WTC11 (cell line): ENCODE results near the gene PUDP. TPM values are rescaled to one million over a fixed set of nuclear protein-coding genes. Genes with fewer than 3 reads are reported as not detected.
"Not testable (repeated sequence)": the region's sequence is repeated elsewhere in the genome, so short reads cannot be mapped to it uniquely, and the experiment has no call there.

Source experiments
- ATAC-seq: fragments of 200-7000 bp; cut with Tn5 transposase; 2 replicates; pipeline ENCODE4 v1.10.0; 2021; ENCODE audit warnings: mild to moderate bottlenecking, moderate library complexity
- CTCF ChIA-PET: fragments of 300-600 bp; sonication (Branson Sonifier 250); formaldehyde crosslinking; loops from one replicate; lab custom pipeline; 2021; ENCODE audit warnings: antibody characterized with exemption; lab: Charles Lee
- POLR2A ChIA-PET: fragments of 350-600 bp; sonication (Branson Sonifier 250); formaldehyde crosslinking; loops from one replicate; lab custom pipeline; 2021; ENCODE audit warnings: antibody characterized with exemption; lab: Charles Lee
- DNase-seq: peaks from one replicate; pipeline ENCODE4 v3.0.0; 2021; ENCODE audit warnings: low spot score
- H3K27ac Mint-ChIP-seq: 2 replicates; pipeline ENCODE4 v1.8.0; 2021; ENCODE audit warnings: mixed read lengths
- H3K27me3 Mint-ChIP-seq: 2 replicates; pipeline ENCODE4 v1.8.0; 2021; ENCODE audit warnings: low read depth, mild to moderate bottlenecking, moderate library complexity, mixed read lengths
- H3K36me3 Mint-ChIP-seq: 2 replicates; pipeline ENCODE4 v1.8.0; 2021; ENCODE audit warnings: mixed read lengths
- H3K4me1 Mint-ChIP-seq: 2 replicates; pipeline ENCODE4 v1.8.0; 2022; ENCODE audit warnings: mixed read lengths
- H3K4me3 Mint-ChIP-seq: 2 replicates; pipeline ENCODE4 v1.8.0; 2021; ENCODE audit warnings: mild to moderate bottlenecking, moderate library complexity, mixed read lengths
- H3K9me3 Mint-ChIP-seq: 2 replicates; pipeline ENCODE4 v1.8.0; 2021; ENCODE audit warnings: mixed read lengths
- E2F4 ChIP-seq: sonication (generic); formaldehyde crosslinking; IDR thresholded peaks from 2 replicates; pipeline ENCODE4 v1.8.1; 2022; ENCODE audit warnings: low read depth, mild to moderate bottlenecking, moderate library complexity, missing genetic modification reagents, borderline replicate concordance
- EMX1 ChIP-seq: fragments of 250-450 bp; sonication (Bioruptor Pico); IDR thresholded peaks from 2 replicates; pipeline ENCODE4 v1.8.0; 2021; ENCODE audit warnings: mild to moderate bottlenecking
- FOXJ3 ChIP-seq: sonication (generic); formaldehyde crosslinking; IDR thresholded peaks from 2 replicates; pipeline ENCODE4 v1.9.0; 2021; ENCODE audit warnings: missing genetic modification reagents, mild to moderate bottlenecking, borderline replicate concordance
- FOXK1 ChIP-seq: sonication (generic); formaldehyde crosslinking; IDR thresholded peaks from 2 replicates; pipeline ENCODE4 v1.8.0; 2022; ENCODE audit warnings: mild to moderate bottlenecking, moderate library complexity, missing genetic modification reagents
- HMGXB4 ChIP-seq: sonication (generic); formaldehyde crosslinking; IDR thresholded peaks from 2 replicates; pipeline ENCODE4 v1.8.1; 2023; ENCODE audit warnings: mild to moderate bottlenecking, moderate library complexity, missing genetic modification reagents
- JUN ChIP-seq: sonication (generic); formaldehyde crosslinking; IDR thresholded peaks from 2 replicates; pipeline ENCODE4 v1.8.0; 2023; ENCODE audit warnings: mild to moderate bottlenecking, missing genetic modification reagents
- MXD4 ChIP-seq: fragments of 250-450 bp; sonication (Bioruptor Pico); IDR thresholded peaks from 2 replicates; pipeline ENCODE4 v1.8.0; 2021; ENCODE audit warnings: mild to moderate bottlenecking, moderate library complexity, borderline replicate concordance
- MYBL2 ChIP-seq: sonication (generic); formaldehyde crosslinking; IDR thresholded peaks from 2 replicates; pipeline ENCODE4 v1.8.1; 2023; ENCODE audit warnings: mild to moderate bottlenecking, moderate library complexity, missing genetic modification reagents
- NFATC4 ChIP-seq: fragments of 250-450 bp; sonication (Bioruptor Pico); IDR thresholded peaks from 2 replicates; pipeline ENCODE4 v1.9.0; 2021; ENCODE audit warnings: mild to moderate bottlenecking
- NR2C2 ChIP-seq: sonication (generic); formaldehyde crosslinking; IDR thresholded peaks from 2 replicates; pipeline ENCODE4 v1.8.0; 2022; ENCODE audit warnings: mild to moderate bottlenecking, missing genetic modification reagents
- OVOL2 ChIP-seq: fragments of 250-450 bp; sonication (Bioruptor Pico); IDR thresholded peaks from 2 replicates; pipeline ENCODE4 v1.9.0; 2021; ENCODE audit warnings: mild to moderate bottlenecking, borderline replicate concordance
- SMAD3 ChIP-seq: sonication (generic); formaldehyde crosslinking; IDR thresholded peaks from 2 replicates; pipeline ENCODE4 v1.8.0; 2022; ENCODE audit warnings: missing genetic modification reagents, mild to moderate bottlenecking, borderline replicate concordance
- TCF7 ChIP-seq: sonication (generic); formaldehyde crosslinking; IDR thresholded peaks from 2 replicates; pipeline ENCODE4 v1.8.0; 2022; ENCODE audit warnings: mild to moderate bottlenecking, low read depth, missing genetic modification reagents, moderate library complexity
- TEAD1 ChIP-seq: sonication (generic); formaldehyde crosslinking; IDR thresholded peaks from 2 replicates; pipeline ENCODE4 v1.8.0; 2022; ENCODE audit warnings: mild to moderate bottlenecking, missing genetic modification reagents
- TEAD4 ChIP-seq: sonication (generic); formaldehyde crosslinking; IDR thresholded peaks from 2 replicates; pipeline ENCODE4 v1.8.0; 2022; ENCODE audit warnings: mild to moderate bottlenecking, missing genetic modification reagents
- TP53 ChIP-seq: sonication (generic); formaldehyde crosslinking; IDR thresholded peaks from 2 replicates; pipeline ENCODE4 v1.8.1; 2023; ENCODE audit warnings: mild to moderate bottlenecking, missing genetic modification reagents
- ZNF121 ChIP-seq: sonication (generic); formaldehyde crosslinking; IDR thresholded peaks from 2 replicates; pipeline ENCODE4 v1.8.0; 2023; ENCODE audit warnings: missing genetic modification reagents
- ZNF138 ChIP-seq: sonication (generic); formaldehyde crosslinking; conservative IDR thresholded peaks from 2 replicates; pipeline ENCODE4 v1.8.1; 2022; ENCODE audit warnings: mild to moderate bottlenecking, moderate library complexity, missing genetic modification reagents
- ZNF232 ChIP-seq: sonication (generic); formaldehyde crosslinking; IDR thresholded peaks from 2 replicates; pipeline ENCODE4 v1.8.0; 2022; ENCODE audit warnings: mild to moderate bottlenecking, missing genetic modification reagents
- ZNF396 ChIP-seq: fragments of 250-450 bp; sonication (Bioruptor Pico); IDR thresholded peaks from 2 replicates; pipeline ENCODE4 v1.8.0; 2021; ENCODE audit warnings: mild to moderate bottlenecking, moderate library complexity, borderline replicate concordance
- ZNF416 ChIP-seq: fragments of 250-450 bp; sonication (Bioruptor Pico); IDR thresholded peaks from 2 replicates; pipeline ENCODE4 v1.9.0; 2021; ENCODE audit warnings: mild to moderate bottlenecking, inconsistent platforms
- ZNF423 ChIP-seq: fragments of 250-450 bp; sonication (Bioruptor Pico); IDR thresholded peaks from 2 replicates; pipeline ENCODE4 v2.1.2; 2022; ENCODE audit warnings: mild to moderate bottlenecking, moderate library complexity
- ZNF425 ChIP-seq: fragments of 250-450 bp; sonication (Bioruptor Pico); conservative IDR thresholded peaks from 2 replicates; pipeline ENCODE4 v1.9.0; 2021; ENCODE audit warnings: mild to moderate bottlenecking
- ZNF671 ChIP-seq: fragments of 250-450 bp; sonication (Bioruptor Pico); IDR thresholded peaks from 2 replicates; pipeline ENCODE4 v1.8.0; 2021; ENCODE audit warnings: mild to moderate bottlenecking
- total RNA-seq: library from RNA; stranded (reverse); gene quantifications from 3 replicates; pipeline ENCODE4 v1.2.3, GENCODE V29; 2021
- TF ChIP-seq, protein P1 (sequence below): sonication (generic); formaldehyde crosslinking; IDR thresholded peaks from 2 replicates; pipeline ENCODE4 v1.8.1; 2023; ENCODE audit warnings: mild to moderate bottlenecking, missing genetic modification reagents
- TF ChIP-seq, protein P2 (sequence below): sonication (generic); formaldehyde crosslinking; IDR thresholded peaks from 2 replicates; pipeline ENCODE4 v1.8.1; 2023; ENCODE audit warnings: mild to moderate bottlenecking, missing genetic modification reagents, moderate library complexity

PUDP gene
- total RNA-seq, 1 experiment from 2014 or later, result 20.8 TPM

DNA sequence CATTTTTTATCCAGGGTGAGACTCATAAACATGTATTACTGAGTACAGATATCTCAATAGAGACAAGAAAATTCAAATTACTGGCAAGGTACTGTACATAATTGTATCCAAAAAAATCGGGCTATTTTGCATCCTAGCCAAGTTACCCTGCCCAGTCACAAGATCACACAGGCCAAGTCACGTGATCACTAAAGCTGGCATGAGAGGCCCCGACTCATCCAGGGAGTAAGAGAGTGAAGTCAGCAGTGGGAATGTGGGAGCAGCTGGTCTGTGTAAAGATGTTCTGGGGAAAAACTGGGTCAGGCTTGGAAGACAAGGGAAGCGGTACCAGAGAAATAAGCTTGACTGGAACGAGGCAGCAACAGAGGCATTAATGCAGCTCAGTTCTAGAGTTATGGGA is 119.7 kb downstream of the PUDP start:
- no peak for DNase-seq
- Mint-ChIP-seq H3K4me1 (no peaks in the 10 kb centered on the region), H3K36me3 (no peaks in the 10 kb centered on the region), H3K27me3 (no peaks in the 10 kb centered on the region), H3K4me3 (no peak overlapping the region), H3K9me3 (no peaks in the 10 kb centered on the region), H3K27ac (no peak overlapping the region)
- no peak for TF ChIP-seq TEAD4 (CRISPR knock-in tag)
- no peak for TF ChIP-seq TEAD1 (CRISPR knock-in tag)
- no peak for TF ChIP-seq ZNF416 (CRISPR knock-in tag)
- TF ChIP-seq, protein P1, sequence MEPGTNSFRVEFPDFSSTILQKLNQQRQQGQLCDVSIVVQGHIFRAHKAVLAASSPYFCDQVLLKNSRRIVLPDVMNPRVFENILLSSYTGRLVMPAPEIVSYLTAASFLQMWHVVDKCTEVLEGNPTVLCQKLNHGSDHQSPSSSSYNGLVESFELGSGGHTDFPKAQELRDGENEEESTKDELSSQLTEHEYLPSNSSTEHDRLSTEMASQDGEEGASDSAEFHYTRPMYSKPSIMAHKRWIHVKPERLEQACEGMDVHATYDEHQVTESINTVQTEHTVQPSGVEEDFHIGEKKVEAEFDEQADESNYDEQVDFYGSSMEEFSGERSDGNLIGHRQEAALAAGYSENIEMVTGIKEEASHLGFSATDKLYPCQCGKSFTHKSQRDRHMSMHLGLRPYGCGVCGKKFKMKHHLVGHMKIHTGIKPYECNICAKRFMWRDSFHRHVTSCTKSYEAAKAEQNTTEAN, result no peak
- TF ChIP-seq ZNF396 (CRISPR knock-in tag), result no peak
- no peak for TF ChIP-seq TP53 (CRISPR knock-in tag)
- no peak for TF ChIP-seq HMGXB4 (CRISPR knock-in tag)
- TF ChIP-seq ZNF121 (CRISPR knock-in tag), result no peak
- no peak for TF ChIP-seq ZNF671
- no peak for TF ChIP-seq TCF7 (CRISPR knock-in tag)
- no peak for TF ChIP-seq MYBL2 (CRISPR knock-in tag)
- TF ChIP-seq ZNF232 (CRISPR knock-in tag), result no peak
- TF ChIP-seq MXD4 (CRISPR knock-in tag), result no peak
- no peak for TF ChIP-seq ZNF138 (CRISPR knock-in tag)
- no peak for TF ChIP-seq ZNF425
- no peak for TF ChIP-seq SMAD3
- TF ChIP-seq OVOL2 (CRISPR knock-in tag), result no peak
- no peak for TF ChIP-seq NR2C2 (CRISPR knock-in tag)
- TF ChIP-seq NFATC4, result no peak
- no peak for TF ChIP-seq FOXJ3 (CRISPR knock-in tag)
- ChIA-PET POLR2A (no interaction called here), CTCF (no interaction called here)
- ATAC-seq, result no peak

DNA sequence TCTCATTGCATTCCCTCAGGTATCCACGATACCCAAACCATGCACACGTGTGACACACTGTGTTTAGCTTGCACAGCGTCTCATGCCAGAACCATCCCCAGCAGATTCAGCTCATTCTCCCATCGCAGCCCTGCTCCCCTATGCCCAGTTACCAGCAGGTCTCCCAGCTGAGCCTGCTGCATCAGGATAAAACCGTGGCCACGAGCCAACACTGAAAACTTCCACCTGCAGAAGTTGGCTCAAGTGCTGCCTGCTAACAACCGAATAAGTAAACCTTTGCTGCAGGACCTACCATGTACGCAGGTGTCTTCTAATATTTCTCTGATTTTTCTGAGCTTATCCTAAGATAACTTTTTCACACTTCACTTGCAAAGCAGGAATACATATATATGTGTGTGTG is 120.9 kb downstream of the PUDP start:
- no peak overlapping the region for H3K27ac Mint-ChIP-seq
- POLR2A ChIA-PET, result no interaction called here
- no peak for DNase-seq
- H3K9me3 Mint-ChIP-seq, result no peaks in the 10 kb centered on the region
- TF ChIP-seq E2F4 (CRISPR knock-in tag), result no peak
- no peak for TF ChIP-seq FOXK1
- no peak for TF ChIP-seq MXD4 (CRISPR knock-in tag)
- TF ChIP-seq JUN, result no peak
- TF ChIP-seq EMX1, result no peak
- no peak for TF ChIP-seq ZNF423 (CRISPR knock-in tag)
- TF ChIP-seq, protein P2, sequence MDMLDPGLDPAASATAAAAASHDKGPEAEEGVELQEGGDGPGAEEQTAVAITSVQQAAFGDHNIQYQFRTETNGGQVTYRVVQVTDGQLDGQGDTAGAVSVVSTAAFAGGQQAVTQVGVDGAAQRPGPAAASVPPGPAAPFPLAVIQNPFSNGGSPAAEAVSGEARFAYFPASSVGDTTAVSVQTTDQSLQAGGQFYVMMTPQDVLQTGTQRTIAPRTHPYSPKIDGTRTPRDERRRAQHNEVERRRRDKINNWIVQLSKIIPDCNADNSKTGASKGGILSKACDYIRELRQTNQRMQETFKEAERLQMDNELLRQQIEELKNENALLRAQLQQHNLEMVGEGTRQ (CRISPR knock-in tag), result no peak
- H3K36me3 Mint-ChIP-seq, result no peaks in the 10 kb centered on the region
- H3K27me3 Mint-ChIP-seq, result no peaks in the 10 kb centered on the region
- H3K4me3 Mint-ChIP-seq, result no peak overlapping the region
- no peak for ATAC-seq
- CTCF ChIA-PET, result no interaction called here
- H3K4me1 Mint-ChIP-seq, result no peaks in the 10 kb centered on the region

DNA sequence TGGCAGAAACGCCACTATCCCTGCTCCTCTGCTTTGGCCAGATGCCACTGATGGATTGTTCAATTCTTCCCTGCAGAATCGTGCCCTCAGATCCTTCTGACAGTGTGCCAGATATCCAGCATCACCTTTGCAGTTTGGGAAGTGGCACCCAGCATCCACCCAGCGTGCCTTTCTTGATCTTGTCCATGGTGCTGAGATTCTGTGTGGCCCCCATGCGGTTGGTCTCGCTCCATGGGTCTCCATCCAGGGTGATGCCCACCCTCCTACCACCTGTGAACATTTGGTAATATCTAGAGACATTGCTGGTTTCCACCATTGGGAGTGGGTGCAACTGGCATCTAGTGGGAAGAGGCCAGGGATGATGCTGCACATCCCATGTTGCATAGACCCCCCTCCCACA is 121.6 kb downstream of the PUDP start:
- H3K4me1 Mint-ChIP-seq, H3K4me3 Mint-ChIP-seq, H3K27me3 Mint-ChIP-seq, DNase-seq, POLR2A ChIA-PET, ATAC-seq, H3K9me3 Mint-ChIP-seq, CTCF ChIA-PET, H3K36me3 Mint-ChIP-seq, H3K27ac Mint-ChIP-seq: not testable (repeated sequence)
